NCI-H146 treated with DMSO at 0.1 percent for 48 hours (cell line): ENCODE results near the gene GSK3A.
A peak's percentile ranks its signal among the peaks of the same experiment; 100 is the strongest.

Experiments used
- DNase-seq: peaks from one replicate; lab custom pipeline; 2025; ENCODE audit not compliant: unreplicated experiment; lab: John Stamatoyannopoulos, UW

Gene GSK3A

GRCh38 chr19:42249769-42250168 is 7.4 kb upstream of the GSK3A start:
- no peak for DNase-seq

GRCh38 chr19:42249149-42249750 is 6.8 kb upstream of the GSK3A start:
- no peak for DNase-seq

GRCh38 chr19:42248270-42249148 is 6.1 kb upstream of the GSK3A start:
- no peak for DNase-seq

- DNase-seq = no peak
Measured at GRCh38 chr19:42247640-42248199, 5.3 kb upstream of the GSK3A start.

DNA sequence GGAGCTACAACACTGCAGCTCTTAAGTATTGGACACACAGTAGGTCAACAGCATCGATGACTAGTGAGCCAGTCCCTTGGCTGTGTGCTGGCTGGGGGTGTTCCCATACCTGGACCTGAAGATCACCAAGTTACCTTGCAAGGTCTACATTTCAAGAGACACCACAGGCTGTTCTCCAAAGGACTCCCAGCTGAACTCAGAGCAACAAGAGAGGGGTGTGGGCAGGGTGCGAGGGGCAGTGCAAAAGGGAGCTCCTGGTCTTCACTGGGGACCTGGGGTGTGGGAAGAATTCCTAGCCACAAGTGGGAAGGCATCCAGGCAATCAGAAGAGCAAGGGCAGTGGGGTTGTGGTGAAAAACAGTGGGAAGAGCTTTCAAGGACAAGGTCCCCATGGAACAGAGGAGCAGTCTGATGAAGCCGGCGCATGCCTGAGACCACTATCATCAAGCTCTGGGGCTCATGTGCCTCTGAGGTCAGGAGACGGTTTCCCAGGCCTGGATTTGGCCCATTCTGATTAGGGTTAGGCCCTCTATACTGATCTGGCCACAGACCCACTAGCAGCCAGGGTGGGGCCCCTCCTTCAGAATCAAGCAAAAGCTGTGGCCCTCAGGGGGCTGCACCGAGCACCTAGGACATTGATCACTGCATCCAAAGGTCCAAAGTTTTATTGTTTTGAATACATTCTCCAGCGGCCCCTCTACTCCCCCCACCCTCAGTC is 4.7 kb upstream of the GSK3A start:
- no peak for DNase-seq

DNA sequence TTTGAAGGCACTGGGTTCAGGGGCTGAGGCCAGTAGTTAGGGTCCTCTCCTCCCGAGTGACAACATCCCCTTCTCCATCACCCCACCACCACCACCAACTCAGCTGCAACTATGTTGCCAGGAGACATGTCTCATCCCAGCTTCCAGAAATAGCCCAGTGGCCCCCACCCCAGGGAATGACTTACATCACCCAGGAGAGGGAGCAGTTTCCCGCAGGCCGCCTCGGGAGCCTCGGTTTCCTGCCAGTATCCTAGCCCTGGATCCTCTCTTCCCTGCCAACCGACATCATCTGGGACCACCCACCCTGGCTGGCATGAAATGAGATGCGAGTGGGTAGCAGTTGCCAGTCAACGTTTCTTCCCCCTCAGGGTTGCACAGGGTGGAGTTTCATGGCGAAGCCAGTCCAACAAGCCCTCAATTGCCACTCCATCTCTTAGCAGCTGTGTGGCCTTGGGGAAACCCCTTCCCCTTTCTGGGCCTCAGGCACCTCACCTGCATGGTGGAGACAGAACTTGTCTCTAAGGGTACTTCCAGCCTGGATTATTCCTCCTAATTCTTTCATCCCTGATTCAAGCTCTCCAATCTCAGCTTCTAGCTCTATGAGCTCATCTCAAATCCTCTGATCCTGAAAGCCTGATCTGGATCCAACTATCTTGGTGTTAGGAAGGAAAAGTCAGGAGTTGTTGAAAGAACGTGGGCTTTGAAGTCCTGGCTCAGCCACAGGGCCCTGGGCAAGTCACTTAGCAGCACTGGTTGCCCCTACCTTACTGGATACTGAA is 3.9 kb upstream of the GSK3A start:
- no peak for DNase-seq

DNA sequence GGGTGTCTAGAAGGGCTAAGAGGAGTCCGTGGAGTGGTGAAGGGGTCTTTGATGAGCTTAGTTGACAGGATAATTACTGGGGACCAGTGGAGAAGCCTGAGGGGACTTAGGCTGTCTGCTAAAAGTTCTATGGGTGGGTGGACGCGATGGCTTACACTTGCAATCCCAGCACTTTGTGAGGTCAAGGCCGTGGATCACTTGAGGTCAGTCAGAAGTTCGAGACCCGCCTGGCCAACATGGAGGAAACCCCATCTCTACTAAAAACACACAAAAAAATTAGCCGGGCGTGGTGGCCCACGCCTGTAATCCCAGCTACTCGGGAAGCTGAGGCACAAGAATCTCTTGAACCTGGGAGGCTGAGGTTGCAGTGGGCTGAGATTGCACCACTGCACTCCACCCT is 2.8 kb upstream of the GSK3A start:
- DNase-seq = no peak

DNA sequence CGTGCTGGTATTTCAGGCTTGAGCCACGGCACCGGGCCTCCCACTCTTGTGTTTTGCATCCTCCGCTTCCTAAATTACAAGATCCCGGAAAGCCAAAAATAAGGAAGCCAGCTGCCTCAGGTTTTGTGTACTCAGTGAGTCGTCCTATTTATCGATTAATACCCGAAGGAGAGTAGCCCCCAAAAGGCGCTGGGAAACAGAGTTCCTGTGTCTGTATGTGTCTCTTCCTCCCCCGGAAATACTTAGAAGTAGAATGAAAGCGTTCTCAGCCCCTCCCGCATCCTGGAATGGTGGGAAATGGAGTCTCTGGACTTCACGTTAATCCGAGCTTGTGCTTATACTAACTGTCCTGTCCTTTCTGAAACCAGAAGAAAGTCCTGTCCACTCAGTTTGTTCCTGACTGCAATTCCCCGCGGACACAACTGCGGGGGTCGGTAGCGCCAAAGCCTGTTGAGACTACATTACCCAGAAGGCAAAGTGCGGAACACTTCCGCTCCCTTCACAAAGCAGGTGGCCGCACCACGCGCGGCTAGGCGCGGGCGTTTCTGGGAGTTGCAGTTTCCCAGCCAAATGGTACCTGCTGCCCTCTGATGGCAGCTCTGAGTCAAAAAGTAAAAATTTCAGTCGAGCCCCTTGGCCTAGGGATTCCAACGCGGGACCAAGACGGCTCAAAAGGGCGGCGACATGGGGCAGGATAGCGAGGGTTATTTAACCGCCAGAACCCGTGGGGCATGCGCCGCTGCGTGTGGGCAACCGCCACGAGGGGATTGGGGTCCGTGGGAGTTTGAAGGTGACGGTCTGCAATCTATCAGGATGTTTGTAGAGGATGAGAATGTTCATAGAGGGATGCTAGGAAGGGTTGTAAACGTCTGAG is 2.2 kb upstream of the GSK3A start:
- DNase-seq = peak; percentile 98

- peak; percentile 16 for DNase-seq
Measured at GRCh38 chr19:42242069-42242511, 312 bp downstream of the GSK3A start.

DNA sequence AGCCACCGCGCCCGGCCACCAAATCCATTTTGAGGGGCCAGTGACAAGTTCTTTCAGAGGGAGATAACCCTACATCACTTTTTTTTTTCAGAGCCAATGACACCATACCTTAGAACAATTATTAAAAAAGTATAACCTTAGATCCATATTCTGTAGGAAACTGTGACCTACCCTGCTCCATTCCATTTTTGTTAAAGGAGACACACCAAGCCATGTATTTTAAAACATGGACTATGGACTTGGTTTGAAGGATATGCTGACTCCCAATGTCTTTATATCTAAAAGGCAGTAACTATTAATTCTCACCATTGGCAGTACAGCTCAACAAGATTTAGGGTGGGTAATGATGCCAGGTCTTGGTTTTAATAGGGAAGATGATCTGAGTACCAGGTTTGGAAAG is 1.1 kb downstream of the GSK3A start:
- no peak for DNase-seq

- no peak for DNase-seq
Measured at GRCh38 chr19:42239544-42240220, 2.7 kb downstream of the GSK3A start.

DNA sequence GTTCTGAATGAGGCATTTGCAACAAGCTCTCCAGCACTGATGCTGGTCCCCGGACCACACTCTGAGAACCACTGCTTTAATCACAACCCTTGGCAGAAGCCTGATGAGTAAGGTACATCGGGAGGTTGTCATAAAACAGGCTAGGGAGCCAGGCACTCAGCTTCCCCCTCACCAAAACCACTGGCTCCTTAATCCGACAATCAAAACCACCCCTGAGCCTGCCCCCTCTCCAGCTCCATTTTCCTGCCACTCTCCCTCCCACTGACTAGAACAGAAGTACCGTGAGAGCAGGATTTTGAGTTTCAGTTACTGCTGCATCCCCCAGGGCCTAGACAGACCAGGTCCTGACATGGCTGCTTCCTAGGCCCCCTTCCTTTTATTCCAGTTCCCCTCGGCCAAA is 7.2 kb downstream of the GSK3A start:
- no peak for DNase-seq

DNA sequence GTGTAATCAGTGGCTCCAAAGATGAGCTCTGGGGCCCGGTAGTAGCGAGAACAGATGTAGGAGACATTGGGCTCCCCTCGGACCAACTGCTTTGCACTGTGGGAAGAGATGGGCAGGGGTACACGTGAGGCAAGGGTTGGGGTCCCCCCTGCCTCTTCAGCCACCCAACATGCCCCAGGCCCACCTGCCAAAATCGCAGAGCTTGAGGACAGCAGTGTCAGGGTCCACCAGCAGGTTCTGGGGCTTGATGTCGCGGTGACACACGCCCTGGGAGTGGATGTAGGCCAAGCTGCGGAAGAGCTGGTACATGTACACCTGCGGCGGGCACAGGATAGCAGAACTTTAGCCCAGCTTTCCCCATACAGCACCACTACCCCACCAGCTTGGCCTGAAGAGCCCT is 8.0 kb downstream of the GSK3A start:
- DNase-seq = no peak

DNA sequence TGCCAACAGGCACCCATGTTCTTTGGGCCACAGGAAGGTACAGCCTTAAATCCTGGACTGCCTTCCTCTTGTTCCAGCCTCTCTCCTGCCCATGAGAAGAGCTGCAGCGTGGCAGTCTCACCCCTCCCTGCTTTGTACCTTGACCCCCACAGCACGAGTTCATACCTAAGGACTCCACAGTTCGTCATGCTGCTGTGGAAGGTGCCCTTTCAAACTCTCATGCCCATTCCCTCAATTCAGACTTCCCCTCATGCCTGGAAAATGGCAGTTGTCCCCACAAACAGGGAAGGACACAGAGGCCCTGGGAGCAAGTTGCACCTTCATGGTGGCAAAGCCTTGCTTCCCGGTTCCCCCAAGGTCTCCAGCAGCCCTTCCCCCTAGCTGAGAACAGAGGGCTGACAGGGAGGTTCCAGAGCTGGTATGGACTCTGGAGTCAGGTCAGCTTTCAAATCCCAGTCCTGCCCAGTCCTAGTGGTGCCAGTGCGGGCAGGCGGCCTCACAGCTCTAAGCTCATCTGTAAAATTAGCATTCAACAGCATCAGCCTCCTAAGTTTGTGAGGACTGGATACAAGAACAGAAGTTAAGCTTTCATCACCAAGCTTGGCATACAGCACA is 8.6 kb downstream of the GSK3A start:
- DNase-seq = no peak

DNA sequence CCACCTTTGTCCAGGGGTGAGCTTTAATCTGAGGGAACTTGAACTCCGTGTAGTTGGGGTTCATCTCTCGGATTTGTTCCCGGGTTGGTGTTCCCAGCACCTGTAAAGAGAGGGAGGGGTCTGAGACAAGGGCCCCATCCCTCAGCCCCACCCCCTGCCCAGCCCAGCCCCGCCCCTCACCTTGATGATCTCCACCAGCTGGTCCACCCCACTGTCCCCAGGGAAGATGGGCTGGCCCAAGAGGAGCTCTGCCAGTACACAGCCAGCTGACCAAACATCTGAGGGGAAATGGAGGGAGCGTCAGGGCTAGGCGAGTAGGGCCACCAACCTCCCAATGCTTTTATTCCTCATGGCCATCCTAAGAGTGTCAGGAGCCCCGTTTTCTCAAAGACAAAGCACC is 9.3 kb downstream of the GSK3A start:
- DNase-seq = no peak

DNA sequence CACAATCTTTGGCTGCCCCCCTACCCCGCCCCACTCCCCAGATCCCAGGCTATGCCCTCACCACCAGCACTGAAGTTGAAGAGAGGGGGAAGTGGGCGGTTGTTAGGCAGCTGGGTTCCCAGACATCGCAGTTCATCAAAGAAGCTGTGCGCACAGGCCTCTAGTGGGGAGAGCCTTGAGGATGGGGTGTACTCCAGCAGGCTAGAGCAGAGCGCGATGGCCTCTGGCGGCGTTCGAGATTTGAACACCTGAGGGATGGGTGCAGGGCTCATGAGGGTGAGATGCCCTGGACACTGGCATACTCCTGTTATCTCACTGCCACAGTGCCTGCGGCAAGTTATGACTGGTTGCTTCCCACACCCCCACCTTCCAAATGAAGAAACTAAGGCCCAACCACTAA is 10.0 kb downstream of the GSK3A start:
- DNase-seq = no peak

GRCh38 chr19:42230571-42230970 is 11.8 kb downstream of the GSK3A start:
- no peak for DNase-seq

GRCh38 chr19:42229855-42230351 is 12.5 kb downstream of the GSK3A start:
- no peak for DNase-seq
